CD8-positive, alpha-beta memory T cell (primary cell): ENCODE results near the gene COA7. TPM values are rescaled to one million over a fixed set of nuclear protein-coding genes. Genes with fewer than 3 reads are reported as not detected.

Experiments used
- CTCF ChIA-PET: fragments of 350-600 bp; sonication (Branson Sonifier 250); formaldehyde crosslinking; loops from one replicate; lab custom pipeline; 2021; ENCODE audit warnings: antibody characterized with exemption; lab: Charles Lee
- POLR2A ChIA-PET: fragments of 350-600 bp; sonication (Branson Sonifier 250); formaldehyde crosslinking; loops from one replicate; lab custom pipeline; 2021; ENCODE audit warnings: antibody characterized with exemption; lab: Charles Lee
- DNase-seq, 5 donors: peaks; one replicate each; pipeline versions ENCODE4 v3.0.0 to v3.0.0-alpha.2; 2020 to 2022; ENCODE audit warnings: mixed read lengths in 1 of 5
- H3K27ac ChIP-seq: one replicate; pipeline ENCODE4 v1.7.0; 2013; ENCODE audit warnings: low read depth, mild to moderate bottlenecking, low read length, moderate library complexity
- H3K27me3 ChIP-seq: 2 replicates; pipeline ENCODE4 v1.7.0; 2013; ENCODE audit warnings: low read length, mild to moderate bottlenecking; ENCODE audit not compliant: insufficient read depth, poor library complexity, severe bottlenecking
- H3K36me3 ChIP-seq: 2 replicates; pipeline ENCODE4 v1.7.0; 2013; ENCODE audit warnings: mild to moderate bottlenecking, low read length, moderate library complexity; ENCODE audit not compliant: insufficient read depth
- H3K4me1 ChIP-seq: 2 replicates; pipeline ENCODE4 v1.7.0; 2013; ENCODE audit warnings: mild to moderate bottlenecking, low read length, moderate library complexity; ENCODE audit not compliant: insufficient read depth
- H3K4me3 ChIP-seq: 2 replicates; pipeline ENCODE4 v1.7.0; 2013; ENCODE audit warnings: mild to moderate bottlenecking, low read length
- H3K9me3 ChIP-seq: 2 replicates; pipeline ENCODE4 v1.7.0; 2013; ENCODE audit warnings: mild to moderate bottlenecking, low read length
- H3K27ac Mint-ChIP-seq, 8 donors: one replicate each; pipeline ENCODE4 v1.8.0; 2020 to 2021; ENCODE audit warnings: mixed read lengths in 8 of 8, mild to moderate bottlenecking in 6 of 8, inconsistent platforms in 3 of 8, moderate library complexity in 3 of 8
- H3K27me3 Mint-ChIP-seq, 2 donors: one replicate each; pipeline ENCODE4 v1.8.0; 2020 to 2021; ENCODE audit warnings: mixed read lengths in 2 of 2, mild to moderate bottlenecking in 1 of 2, moderate library complexity in 1 of 2
- H3K36me3 Mint-ChIP-seq, 3 donors: one replicate each; pipeline ENCODE4 v1.8.0; 2020 to 2021; ENCODE audit warnings: mixed read lengths in 3 of 3, inconsistent platforms in 1 of 3, mild to moderate bottlenecking in 1 of 3
- H3K4me1 Mint-ChIP-seq, 3 donors: one replicate each; pipeline ENCODE4 v1.8.0; 2020 to 2021; ENCODE audit warnings: mixed read lengths in 3 of 3, inconsistent platforms in 1 of 3, mild to moderate bottlenecking in 1 of 3
- H3K4me3 Mint-ChIP-seq, 7 donors: one replicate each; pipeline ENCODE4 v1.8.0; 2020 to 2021; ENCODE audit warnings: mixed read lengths in 7 of 7, mild to moderate bottlenecking in 6 of 7, moderate library complexity in 4 of 7, inconsistent platforms in 2 of 7
- H3K9me3 Mint-ChIP-seq, 5 donors: one replicate each; pipeline ENCODE4 v1.8.0; 2020 to 2022; ENCODE audit warnings: mixed read lengths in 5 of 5, mild to moderate bottlenecking in 3 of 5, moderate library complexity in 2 of 5, inconsistent platforms in 1 of 5
- polyA plus RNA-seq: library from polyadenylated mRNA; unstranded; fragments of 300-500 nt; fragmentation: Illumina TruSeq; gene quantifications from one replicate; pipeline ENCODE4 v1.2.3, GENCODE V29; 2021
- total RNA-seq, 2 experiments: library from RNA; stranded (reverse); gene quantifications; one replicate each; pipeline ENCODE4 v1.2.3, GENCODE V29; 2021

Gene COA7
- 10 to 100 TPM; 39.8 to 41.2 TPM for total RNA-seq
- 3.2 TPM for polyA plus RNA-seq

DNA sequence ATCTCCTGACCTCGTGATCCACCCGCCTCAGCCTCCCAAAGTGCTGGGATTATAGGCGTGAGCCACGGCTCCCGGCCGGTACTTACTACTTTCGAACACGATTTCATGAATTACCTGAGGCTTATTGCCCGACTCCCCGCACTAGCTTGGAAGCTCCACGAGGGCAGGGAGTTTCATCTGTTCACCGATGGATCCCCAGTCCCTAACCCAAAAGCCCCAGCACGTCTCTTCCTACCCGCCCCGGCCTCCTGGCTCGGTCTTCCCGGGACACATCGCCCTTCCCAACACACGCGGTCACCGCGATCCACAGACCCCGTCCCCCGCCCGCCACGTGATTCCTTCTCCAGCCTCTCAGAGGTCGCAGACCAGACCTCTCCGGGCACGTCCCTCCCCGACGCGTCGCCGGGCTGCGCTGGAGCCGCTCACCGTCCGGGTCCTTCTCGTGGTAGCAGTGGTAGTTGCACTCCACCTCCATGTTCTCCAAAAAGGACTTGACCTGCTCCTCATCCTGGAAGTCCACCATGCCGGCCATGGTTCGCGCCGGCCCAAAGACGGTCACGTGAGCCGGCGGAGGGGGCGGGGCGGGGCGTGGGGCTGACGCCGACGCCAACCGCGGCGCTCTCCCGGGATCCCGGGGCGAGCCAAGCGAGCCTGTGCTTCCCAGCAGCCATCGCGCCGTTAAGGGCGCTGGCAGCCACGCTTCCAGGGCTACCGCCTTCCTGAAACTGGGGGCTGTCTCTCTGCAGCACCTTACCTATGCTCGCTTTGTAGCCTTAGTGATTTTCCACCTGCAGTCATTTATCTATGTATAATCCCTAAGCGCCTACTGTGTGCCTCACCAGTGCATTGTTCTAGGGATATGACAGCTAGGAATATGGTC, at the start of gene COA7:
Gene COA7, minus strand, starts transcription at position 553 of the 880 bp plus-strand sequence. Its CDS starts 21 bp downstream, at position 532.
- H3K4me1 Mint-ChIP-seq = peaks cover 20 to 33% (median 22%) of the 10 kb centered on the region in 3 donors
- no peaks in the 10 kb centered on the region for H3K27me3 Mint-ChIP-seq
- Histone ChIP-seq H3K4me3 (peak within 1 kb of the TSS; percentile 52), H3K9me3 (no peaks in the 10 kb centered on the region), H3K36me3 (no peaks in the 10 kb centered on the region), H3K27ac (peak within 1 kb of the TSS; percentile 80), H3K4me1 (peaks cover 16% of the 10 kb centered on the region), H3K27me3 (no peaks in the 10 kb centered on the region)
- no peaks in the 10 kb centered on the region for H3K9me3 Mint-ChIP-seq
- peak within 1 kb of the TSS; percentile 73 to 93 (median 92) for H3K27ac Mint-ChIP-seq
- POLR2A ChIA-PET = interaction anchor here (0.6 to 0.9 kb wide), 2 partner anchors 28 to 84 kb away, joined by 3 read pairs; partner anchors contain the start of gene ZYG11B
- CTCF ChIA-PET = interaction anchor here (1.8 to 2.8 kb wide), 2 partner anchors 12 to 29 kb away, joined by 5 to 8 read pairs; partner anchors contain the start of gene ZYG11B
- DNase-seq = peak; percentile 52 to 70 (median 58)
- peak within 1 kb of the TSS; percentile 84 to 96 (median 92) for H3K4me3 Mint-ChIP-seq
- H3K36me3 Mint-ChIP-seq = peaks cover 0 to 7% (median 0%) of the 10 kb centered on the region in 3 donors

DNA sequence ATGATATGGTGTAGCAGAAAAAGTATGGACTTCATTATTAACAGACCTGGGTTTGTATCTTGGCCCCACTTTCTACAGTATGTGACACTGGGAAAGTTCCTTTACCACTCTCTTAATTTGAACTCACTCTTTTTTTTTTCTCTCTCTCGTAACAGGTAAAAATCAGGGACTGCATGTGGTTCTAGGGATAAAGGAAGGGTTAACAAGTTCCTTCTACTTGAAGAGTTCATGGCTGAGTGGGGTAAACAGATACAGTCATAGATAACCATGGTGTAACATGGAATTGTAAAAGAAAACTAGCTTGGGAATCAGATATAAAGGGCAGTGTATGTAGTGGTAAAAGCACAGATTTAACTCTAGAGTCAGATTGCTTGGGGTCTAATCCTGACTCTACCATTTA, 49.3 kb upstream of the COA7 start:
- H3K27ac ChIP-seq = no peak overlapping the region
- Mint-ChIP-seq H3K4me1 (peaks cover 14 to 27% (median 19%) of the 10 kb centered on the region in 3 donors), H3K27ac (peak overlapping the region in 2 of 8 donors; percentile 48 to 83), H3K4me3 (no peak overlapping the region), H3K9me3 (no peaks in the 10 kb centered on the region), H3K27me3 (no peaks in the 10 kb centered on the region), H3K36me3 (no peaks in the 10 kb centered on the region)
- CTCF ChIA-PET = interaction anchor here (1.1 kb wide), 1 partner anchor 46 kb away, joined by 3 read pairs; no protein-coding TSS in a partner anchor
- H3K27me3 ChIP-seq = no peaks in the 10 kb centered on the region
- no peaks in the 10 kb centered on the region for H3K4me1 ChIP-seq
- H3K4me3 ChIP-seq = no peak overlapping the region
- H3K9me3 ChIP-seq = no peaks in the 10 kb centered on the region
- DNase-seq = no peak
- POLR2A ChIA-PET = no interaction called here
- no peaks in the 10 kb centered on the region for H3K36me3 ChIP-seq

DNA sequence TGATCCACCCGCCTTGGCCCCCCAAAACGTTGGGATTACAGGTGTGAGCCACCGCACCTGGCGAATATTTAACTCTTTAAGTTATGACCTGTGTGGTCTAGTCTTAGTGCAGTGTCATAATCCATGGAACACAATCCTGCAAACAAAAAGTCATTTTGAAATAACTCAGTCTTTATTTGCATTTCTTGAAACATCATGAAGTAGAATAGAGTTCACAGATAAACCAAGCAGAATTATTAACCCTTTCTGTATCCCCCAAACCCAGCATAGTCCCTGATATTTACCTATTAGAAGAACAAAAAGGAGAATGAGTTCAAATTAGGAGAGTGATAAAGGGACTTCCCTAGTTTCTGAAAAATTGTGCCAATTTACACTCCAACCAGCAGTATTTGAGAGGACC, 48.0 kb upstream of the COA7 start:
- Histone ChIP-seq H3K4me1 (no peaks in the 10 kb centered on the region), H3K27me3 (no peaks in the 10 kb centered on the region), H3K9me3 (no peaks in the 10 kb centered on the region), H3K36me3 (no peaks in the 10 kb centered on the region), H3K4me3 (no peak overlapping the region), H3K27ac (no peak overlapping the region)
- DNase-seq = no peak
- H3K9me3 Mint-ChIP-seq = peaks cover 0 to 3% (median 0%) of the 10 kb centered on the region in 5 donors
- POLR2A ChIA-PET = no interaction called here
- no peak overlapping the region for H3K4me3 Mint-ChIP-seq
- no peak overlapping the region for H3K27ac Mint-ChIP-seq
- peaks cover 16 to 23% (median 16%) of the 10 kb centered on the region in 3 donors for H3K4me1 Mint-ChIP-seq
- CTCF ChIA-PET = no interaction called here
- H3K27me3 Mint-ChIP-seq = no peaks in the 10 kb centered on the region
- peaks cover 0 to 2% (median 0%) of the 10 kb centered on the region in 3 donors for H3K36me3 Mint-ChIP-seq

DNA sequence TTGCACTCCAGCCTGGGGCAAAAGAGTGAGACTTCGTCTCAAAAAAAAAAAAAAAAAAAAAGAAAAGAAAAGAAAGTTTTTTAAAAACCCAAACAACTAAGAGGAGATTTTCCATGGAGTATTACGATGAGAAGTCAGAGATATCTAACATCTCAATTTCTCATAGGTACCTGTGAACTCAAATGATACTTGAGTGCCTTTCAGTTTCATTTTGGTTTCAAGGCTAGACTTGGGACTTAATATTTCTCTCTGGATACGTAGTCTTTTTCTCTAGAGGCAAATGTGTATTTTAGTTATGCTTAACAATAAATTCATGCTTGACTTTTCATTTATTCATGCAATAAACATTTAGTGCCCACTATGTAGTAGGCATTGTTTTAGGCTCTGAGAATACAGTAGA, 43.1 kb upstream of the COA7 start:
- Mint-ChIP-seq H3K9me3 (peaks cover 0 to 3% (median 0%) of the 10 kb centered on the region in 5 donors), H3K36me3 (peaks cover 0 to 3% (median 2%) of the 10 kb centered on the region in 3 donors), H3K27ac (peak overlapping the region in 1 of 8 donors; percentile 32), H3K4me1 (peaks cover 21 to 49% (median 37%) of the 10 kb centered on the region in 3 donors), H3K27me3 (no peaks in the 10 kb centered on the region), H3K4me3 (peak overlapping the region in 1 of 7 donors; percentile 45)
- Histone ChIP-seq H3K9me3 (no peaks in the 10 kb centered on the region), H3K4me1 (peaks cover 3% of the 10 kb centered on the region), H3K36me3 (no peaks in the 10 kb centered on the region), H3K4me3 (no peak overlapping the region), H3K27me3 (no peaks in the 10 kb centered on the region), H3K27ac (no peak overlapping the region)
- ChIA-PET CTCF (no interaction called here), POLR2A (no interaction called here)
- DNase-seq = no peak

DNA sequence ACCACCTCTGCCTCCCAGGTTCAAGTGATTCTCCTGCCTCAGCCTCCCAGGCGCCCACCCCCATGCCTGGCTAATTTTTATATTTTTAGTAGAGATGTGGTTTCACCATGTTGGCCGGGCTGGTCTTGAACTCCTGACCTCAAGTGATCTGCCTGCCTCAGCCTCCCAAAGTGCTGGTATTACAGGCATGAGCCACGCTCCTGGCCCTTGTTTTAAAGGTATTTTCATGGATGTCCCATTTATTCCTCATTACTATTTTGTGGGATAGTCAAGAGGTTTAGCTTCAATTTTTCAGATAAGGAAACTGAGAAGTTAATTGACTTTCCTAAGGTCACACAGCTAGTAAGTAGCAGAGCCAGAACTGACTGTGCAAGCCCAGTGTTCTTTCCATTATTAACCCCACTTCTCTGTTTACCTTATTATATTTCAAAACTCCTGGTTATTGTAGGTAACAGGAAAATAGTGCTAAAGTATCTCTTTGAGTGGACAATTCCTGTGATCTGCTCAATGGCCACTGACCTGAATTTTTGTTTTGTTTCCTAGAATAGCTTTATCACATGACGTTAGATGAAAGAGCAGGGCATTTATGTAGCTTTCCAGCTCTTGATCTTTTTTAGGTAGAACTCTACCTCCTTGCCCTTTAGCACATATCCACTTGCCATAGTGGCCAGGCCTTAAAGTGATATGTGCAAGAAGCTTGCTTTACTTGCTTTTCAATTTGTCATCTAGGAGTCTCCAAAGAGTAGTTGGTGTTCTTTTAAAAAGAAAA, 41.7 kb upstream of the COA7 start:
- Mint-ChIP-seq H3K36me3 (peaks cover 0 to 3% (median 2%) of the 10 kb centered on the region in 3 donors), H3K4me1 (peaks cover 22 to 48% (median 33%) of the 10 kb centered on the region in 3 donors), H3K9me3 (peaks cover 0 to 3% (median 0%) of the 10 kb centered on the region in 5 donors), H3K27me3 (no peaks in the 10 kb centered on the region), H3K4me3 (no peak overlapping the region), H3K27ac (peak overlapping the region in 2 of 8 donors; percentile 27 to 31)
- Histone ChIP-seq H3K27ac (no peak overlapping the region), H3K27me3 (no peaks in the 10 kb centered on the region), H3K9me3 (no peaks in the 10 kb centered on the region), H3K36me3 (no peaks in the 10 kb centered on the region), H3K4me3 (no peak overlapping the region), H3K4me1 (peaks cover 3% of the 10 kb centered on the region)
- ChIA-PET POLR2A (no interaction called here), CTCF (no interaction called here)
- no peak for DNase-seq

DNA sequence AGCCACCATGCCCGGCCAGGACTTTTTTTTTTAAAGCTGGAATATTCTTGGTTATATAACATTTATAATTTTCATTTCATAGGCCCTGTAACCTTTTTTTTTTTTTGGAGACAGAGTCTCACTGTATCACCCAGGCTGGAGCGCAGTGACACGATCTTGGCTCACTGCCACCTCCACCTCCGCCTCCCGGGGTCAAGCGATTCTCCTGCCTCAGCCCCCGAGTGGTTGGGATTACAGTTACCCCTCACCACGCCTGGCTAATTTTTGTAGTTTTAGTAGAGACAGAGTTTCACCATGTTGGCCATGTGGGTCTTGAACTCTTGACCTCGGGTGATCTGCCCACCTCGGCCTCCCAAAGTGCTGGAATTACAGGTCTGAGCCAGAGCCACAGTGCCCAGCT, 40.7 kb upstream of the COA7 start:
- Histone ChIP-seq H3K27me3 (no peaks in the 10 kb centered on the region), H3K27ac (no peak overlapping the region), H3K36me3 (no peaks in the 10 kb centered on the region), H3K4me3 (no peak overlapping the region), H3K9me3 (no peaks in the 10 kb centered on the region), H3K4me1 (peaks cover 3% of the 10 kb centered on the region)
- CTCF ChIA-PET = no interaction called here
- no peaks in the 10 kb centered on the region for H3K27me3 Mint-ChIP-seq
- H3K4me1 Mint-ChIP-seq = peaks cover 20 to 43% (median 33%) of the 10 kb centered on the region in 3 donors
- H3K4me3 Mint-ChIP-seq = no peak overlapping the region
- peaks cover 0 to 3% (median 0%) of the 10 kb centered on the region in 5 donors for H3K9me3 Mint-ChIP-seq
- DNase-seq = no peak
- POLR2A ChIA-PET = no interaction called here
- H3K27ac Mint-ChIP-seq = no peak overlapping the region
- H3K36me3 Mint-ChIP-seq = peaks cover 0 to 6% (median 2%) of the 10 kb centered on the region in 3 donors

DNA sequence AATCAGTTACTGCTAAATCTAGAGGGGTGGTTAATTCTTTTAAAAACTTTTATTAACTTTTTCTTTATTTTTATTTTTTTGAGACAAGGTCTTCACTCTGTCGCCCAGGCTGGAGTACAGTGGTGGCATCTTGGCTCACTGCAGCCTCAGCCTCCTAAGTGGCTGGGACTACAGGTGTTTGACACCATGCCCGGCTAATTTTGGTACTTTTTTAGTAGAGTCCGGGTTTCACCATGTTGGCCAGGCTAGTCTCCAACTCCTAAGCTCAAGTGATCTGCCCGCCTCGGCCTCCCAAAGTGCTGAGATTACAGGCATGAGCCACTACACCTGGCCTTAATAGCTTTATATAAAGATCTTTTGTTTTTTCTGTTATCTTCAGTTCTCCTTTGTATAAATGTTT, 40.0 kb upstream of the COA7 start:
- peaks cover 0 to 3% (median 0%) of the 10 kb centered on the region in 5 donors for H3K9me3 Mint-ChIP-seq
- no peaks in the 10 kb centered on the region for H3K27me3 Mint-ChIP-seq
- H3K9me3 ChIP-seq = no peaks in the 10 kb centered on the region
- no peaks in the 10 kb centered on the region for H3K36me3 ChIP-seq
- ChIA-PET CTCF (no interaction called here), POLR2A (no interaction called here)
- no peak overlapping the region for H3K4me3 ChIP-seq
- H3K27me3 ChIP-seq = no peaks in the 10 kb centered on the region
- peak overlapping the region in 1 of 7 donors; percentile 10 for H3K4me3 Mint-ChIP-seq
- peak overlapping the region in 2 of 8 donors; percentile 16 to 60 for H3K27ac Mint-ChIP-seq
- DNase-seq = no peak
- peaks cover 0 to 8% (median 2%) of the 10 kb centered on the region in 3 donors for H3K36me3 Mint-ChIP-seq
- no peak overlapping the region for H3K27ac ChIP-seq
- peaks cover 20 to 43% (median 36%) of the 10 kb centered on the region in 3 donors for H3K4me1 Mint-ChIP-seq
- peaks cover 3% of the 10 kb centered on the region for H3K4me1 ChIP-seq
